SK-N-SH (cell line): ENCODE measurements around the gene ACOT4. TPM values are rescaled to one million over a fixed set of nuclear protein-coding genes. Genes with fewer than 3 reads are reported as not detected.
A peak's percentile ranks its signal among the peaks of the same experiment; 100 is the strongest.
"Not testable (repeated sequence)": the region's sequence is repeated elsewhere in the genome, so short reads cannot be mapped to it uniquely, and the experiment has no call there.

Experiments
- CTCF ChIA-PET: fragments of 300-600, 350-600 bp; formaldehyde crosslinking; extraction: SDS; loops from one replicate; lab custom pipeline; 2021; lab: Yijun Ruan, JAX
- POLR2A ChIA-PET: fragments of 350-600 bp; sonication (Branson Sonifier 250); formaldehyde crosslinking; extraction: SDS; loops from one replicate; lab custom pipeline; 2020; ENCODE audit warnings: antibody characterized with exemption, inconsistent platforms; lab: Yijun Ruan, JAX
- DNase-seq: peaks from one replicate; pipeline ENCODE4 v3.0.0; 2012
- H2AFZ ChIP-seq: fragments of 200-600 bp; sonication (generic); 2 replicates; pipeline ENCODE4 v1.8.1; 2016; ENCODE audit warnings: antibody characterized with exemption, mild to moderate bottlenecking, low read depth
- H3F3A ChIP-seq: fragments of 200-600 bp; sonication (generic); replicated peaks from 2 replicates; pipeline ENCODE3; 2016; ENCODE audit warnings: antibody characterized with exemption, mild to moderate bottlenecking; ENCODE audit not compliant: insufficient read depth
- H3K27ac ChIP-seq, 2 experiments: fragments of 200-500 bp in 1 of 2; fragments of 200-600 bp in 1 of 2; sonication (Bioruptor generic) in 1 of 2; sonication (generic), shearing (Covaris generic) in 1 of 2; 2 replicates each; pipeline versions ENCODE4 v1.5.1 to v1.6.1; 2014 to 2016; ENCODE audit warnings: low read depth in 2 of 2, inconsistent platforms in 1 of 2, low read length in 1 of 2, mild to moderate bottlenecking in 1 of 2, mixed read lengths in 1 of 2
- H3K27me3 ChIP-seq: fragments of 200-600 bp; sonication (generic), shearing (Covaris generic); 2 replicates; pipeline ENCODE4 v1.6.1; 2016; ENCODE audit warnings: mixed run types; ENCODE audit not compliant: insufficient read depth
- H3K36me3 ChIP-seq, 2 experiments: fragments of 200-500 bp in 1 of 2; fragments of 200-600 bp in 1 of 2; sonication (Bioruptor generic) in 1 of 2; sonication (generic) in 1 of 2; replicated peaks in 1 of 2; 2 replicates each; pipeline versions ENCODE3 to v1.5.1; 2014 to 2016; ENCODE audit warnings: low read length in 1 of 2, mild to moderate bottlenecking in 1 of 2; ENCODE audit not compliant: insufficient read depth in 2 of 2, control insufficient read depth in 1 of 2
- H3K4me1 ChIP-seq, 2 experiments: fragments of 200-500 bp in 1 of 2; fragments of 200-600 bp in 1 of 2; sonication (Bioruptor generic) in 1 of 2; sonication (generic), shearing (Covaris generic) in 1 of 2; 2 replicates each; pipeline versions ENCODE4 v1.5.1 to v1.6.1; 2014 to 2016; ENCODE audit warnings: low read depth in 1 of 2, low read length in 1 of 2, mixed run types in 1 of 2; ENCODE audit not compliant: insufficient read depth in 2 of 2, control insufficient read depth in 1 of 2
- H3K4me2 ChIP-seq: fragments of 200-600 bp; sonication (generic), shearing (Covaris generic); 2 replicates; pipeline ENCODE4 v1.6.1; 2017; ENCODE audit warnings: mixed run types
- H3K4me3 ChIP-seq, 2 experiments: fragments of 200-500 bp in 1 of 2; fragments of 200-600 bp in 1 of 2; sonication (Bioruptor generic) in 1 of 2; sonication (generic), shearing (Covaris generic) in 1 of 2; 2 replicates each; pipeline versions ENCODE4 v1.5.1 to v1.8.1; 2014 to 2016; ENCODE audit warnings: low read depth in 2 of 2, inconsistent platforms in 1 of 2, low read length in 1 of 2, mild to moderate bottlenecking in 1 of 2, mixed read lengths in 1 of 2, moderate library complexity in 1 of 2
- H3K79me2 ChIP-seq: fragments of 200-600 bp; sonication (generic); 2 replicates; pipeline ENCODE4 v1.8.1; 2017; ENCODE audit warnings: mild to moderate bottlenecking; ENCODE audit not compliant: insufficient read depth
- H3K9ac ChIP-seq: fragments of 200-600 bp; sonication (generic); 2 replicates; pipeline ENCODE4 v1.6.1; 2017; ENCODE audit warnings: mixed run types
- H3K9me2 ChIP-seq: fragments of 200-600 bp; sonication (generic); 2 replicates; pipeline ENCODE4 v1.6.1; 2017; ENCODE audit warnings: mixed run types
- H3K9me3 ChIP-seq: fragments of 200-600 bp; sonication (generic); 2 replicates; pipeline ENCODE4 v1.6.1; 2017; ENCODE audit warnings: mixed run types, mild to moderate bottlenecking, moderate library complexity
- H4K20me1 ChIP-seq: fragments of 200-600 bp; sonication (generic); 2 replicates; pipeline ENCODE4 v1.6.1; 2017; ENCODE audit warnings: mild to moderate bottlenecking, mixed run types; ENCODE audit not compliant: insufficient read depth
- ELF1 ChIP-seq: IDR thresholded peaks from 2 replicates; pipeline ENCODE4 v1.4.0; 2012
- FOSL2 ChIP-seq: IDR thresholded peaks from 2 replicates; pipeline ENCODE4 v1.4.0; 2012; ENCODE audit warnings: low read depth, mild to moderate bottlenecking, moderate library complexity, borderline replicate concordance
- GABPA ChIP-seq: IDR thresholded peaks from 2 replicates; pipeline ENCODE4 v1.4.0; 2012; ENCODE audit warnings: low read depth, mild to moderate bottlenecking
- NFIC ChIP-seq: IDR thresholded peaks from 2 replicates; pipeline ENCODE4 v1.4.0; 2012; ENCODE audit warnings: borderline replicate concordance
- SMC3 ChIP-seq: IDR thresholded peaks from 2 replicates; pipeline ENCODE4 v1.6.1; 2012; ENCODE audit warnings: low read depth, low read length, improper control_type of control experiment
- WGBS: methylation state at CpG from one replicate; pipeline ENCODE4 v1.1.6; 2017; ENCODE audit warnings: low lambda C conversion rate; 5-methylcytosine and 5-hydroxymethylcytosine counted together
- polyA plus RNA-seq, 3 experiments: library from polyadenylated mRNA; depleted of rRNA; stranded (reverse); fragments of >200 nt; gene quantifications; 2 replicates each; pipeline ENCODE4 v1.2.3, GENCODE V29; 2012

Gene ACOT4
- polyA plus RNA-seq (2012; rRNA removed) = 0.12 and 0.13 TPM in 2 replicates
- polyA plus RNA-seq (2012; cell fraction: cytosol; rRNA removed) = 0.12 and 0.16 TPM in 2 replicates
- polyA plus RNA-seq (2012; cell fraction: nucleus; rRNA removed) = 0.07 and 0.14 TPM in 2 replicates

GRCh38 chr14:73591690-73592449, at the start of gene ACOT4:
TSS of gene ACOT4 (plus strand) at chr14:73591873. CDS start at chr14:73591960, 87 bp downstream.
- ChIA-PET CTCF (interaction anchor here (0.6 kb wide), 1 partner anchor 306 kb away, joined by 3 read pairs; no protein-coding TSS in a partner anchor), POLR2A (no interaction called here)
- H3K4me2 ChIP-seq = peak within 1 kb of the TSS; percentile 70
- no peaks in the 10 kb centered on the region for H3F3A ChIP-seq
- WGBS = 36% methylated on average over 14 of the region's 89 CpGs
- H3K27ac ChIP-seq = no peak within 1 kb of the TSS
- H2AFZ ChIP-seq = peak within 1 kb of the TSS; percentile 76; the same call in 1 of the 2 replicates
- no peaks in the 10 kb centered on the region for H4K20me1 ChIP-seq
- TF ChIP-seq GABPA = no peak
- no peak for TF ChIP-seq ELF1
- TF ChIP-seq FOSL2 = no peak
- TF ChIP-seq NFIC = no peak
- no peak for TF ChIP-seq SMC3
- H3K9me2 ChIP-seq = no peaks in the 10 kb centered on the region
- H3K9me3 ChIP-seq = no peaks in the 10 kb centered on the region
- no peaks in the 10 kb centered on the region; a peak in 1 of 4 replicates for H3K4me1 ChIP-seq
- peak; percentile 77 for DNase-seq
- no peaks in the 10 kb centered on the region; the same call in 1 of the 2 replicates for H3K27me3 ChIP-seq
- H3K79me2 ChIP-seq = no peaks in the 10 kb centered on the region
- no peak within 1 kb of the TSS for H3K9ac ChIP-seq
- peak within 1 kb of the TSS; percentile 47 to 54; a peak in 3 of 4 replicates for H3K4me3 ChIP-seq
- no peaks in the 10 kb centered on the region for H3K36me3 ChIP-seq

- H3K9me2 ChIP-seq, H3K9ac ChIP-seq, H3K9me3 ChIP-seq, H3K79me2 ChIP-seq, DNase-seq, H3K27me3 ChIP-seq, H3K4me2 ChIP-seq, POLR2A ChIA-PET, H4K20me1 ChIP-seq, H3K36me3 ChIP-seq, H3K4me3 ChIP-seq, H3F3A ChIP-seq, H3K27ac ChIP-seq, H3K4me1 ChIP-seq, CTCF ChIA-PET, H2AFZ ChIP-seq: not testable (repeated sequence)
- no CpG with 5 or more reads among the region's 7 CpGs for WGBS
Measured at GRCh38 chr14:73542961-73543360, 48.7 kb upstream of the ACOT4 start.

- H3K36me3 ChIP-seq, H3K4me2 ChIP-seq, DNase-seq, H3K9ac ChIP-seq, H2AFZ ChIP-seq, H3K9me3 ChIP-seq, H3F3A ChIP-seq, H3K4me1 ChIP-seq, H3K79me2 ChIP-seq, H3K4me3 ChIP-seq, POLR2A ChIA-PET, CTCF ChIA-PET, H3K27me3 ChIP-seq, H4K20me1 ChIP-seq, H3K27ac ChIP-seq, H3K9me2 ChIP-seq: not testable (repeated sequence)
- WGBS = no CpG with 5 or more reads among the region's 1 CpG
Measured at GRCh38 chr14:73545353-73545752, 46.3 kb upstream of the ACOT4 start.

GRCh38 chr14:73549097-73549496, 42.6 kb upstream of the ACOT4 start:
- H3K36me3 ChIP-seq, H3K9ac ChIP-seq, H3K4me2 ChIP-seq, H3K79me2 ChIP-seq, H3K9me2 ChIP-seq, H3K27me3 ChIP-seq, H3K27ac ChIP-seq, H3K9me3 ChIP-seq, H3K4me3 ChIP-seq, DNase-seq, CTCF ChIA-PET, H3K4me1 ChIP-seq, H2AFZ ChIP-seq, POLR2A ChIA-PET, H3F3A ChIP-seq, H4K20me1 ChIP-seq: not testable (repeated sequence)
- no CpG with 5 or more reads among the region's 3 CpGs for WGBS

- H4K20me1 ChIP-seq, H3K4me1 ChIP-seq, H3K36me3 ChIP-seq, H3K9me3 ChIP-seq, H3K27me3 ChIP-seq, CTCF ChIA-PET, H3K4me2 ChIP-seq, H3K9ac ChIP-seq, H3K27ac ChIP-seq, DNase-seq, H3K9me2 ChIP-seq, H3K4me3 ChIP-seq, H2AFZ ChIP-seq, POLR2A ChIA-PET, H3K79me2 ChIP-seq, H3F3A ChIP-seq: not testable (repeated sequence)
- no CpG with 5 or more reads among the region's 6 CpGs for WGBS
Measured at GRCh38 chr14:73549889-73550524, 41.7 kb upstream of the ACOT4 start.
